ENCODE results near the gene RRP36. TPM values are rescaled to one million over a fixed set of nuclear protein-coding genes. Genes with fewer than 3 reads are reported as not detected.

RRP36 gene
- total RNA-seq, 1 donor from 2014 or later: 89.1 TPM

DNA sequence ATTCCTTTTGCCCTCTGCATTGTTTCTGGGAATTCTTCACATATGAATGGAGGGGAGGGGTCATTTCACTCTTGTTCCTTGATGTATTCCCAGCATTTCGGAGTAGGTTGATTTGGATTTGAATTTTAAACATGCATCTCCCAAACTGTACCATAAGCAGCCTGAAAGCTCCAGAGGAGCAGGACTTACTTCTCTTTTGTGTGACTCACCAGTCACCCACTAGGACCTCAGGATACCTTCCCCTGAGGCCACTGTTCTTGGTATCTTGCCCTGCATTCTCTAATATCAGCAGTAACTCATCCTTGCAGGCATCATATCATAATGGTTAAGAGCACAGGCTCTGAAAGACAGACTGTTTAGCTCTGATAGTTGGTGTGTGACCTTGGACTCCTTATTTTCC, 37.1 kb downstream of the RRP36 start:
- Mint-ChIP-seq H3K27me3 (ENCODE audit: low read depth) (no peaks in the 10 kb centered on the region), H3K27ac (ENCODE audit: unreplicated experiment) (no peak overlapping the region)

GRCh38 chr6:43059168-43060033, 38.0 kb downstream of the RRP36 start, which contains the start of the genes KLC4 and MRPL2:
Gene KLC4, plus strand, starts transcription at chr6:43059631. Its CDS starts 1,705 bp downstream, at chr6:43061336.
Gene MRPL2, minus strand, starts transcription at chr6:43059434. Its CDS starts 53 bp downstream, at chr6:43059381.
- peaks cover 2% of the 10 kb centered on the region for H3K36me3 Mint-ChIP-seq (ENCODE audit: low read depth)
- H3K9me3 Mint-ChIP-seq: no peaks in the 10 kb centered on the region
- peaks cover 28% of the 10 kb centered on the region for H3K4me1 Mint-ChIP-seq
- H3K4me3 Mint-ChIP-seq: peak within 1 kb of the TSS; percentile 99
- DNase-seq (ENCODE audit: low read depth, low spot score): peak; percentile 90
- no peak for TF ChIP-seq CTCF (conservative IDR thresholded peaks at IDR 0.05)
- H3K27ac Mint-ChIP-seq (ENCODE audit: unreplicated experiment): peak within 1 kb of the TSS; percentile 98
- H3K27me3 Mint-ChIP-seq (ENCODE audit: low read depth): no peaks in the 10 kb centered on the region

More for the DNA sequence above, 37.1 kb downstream of the RRP36 start:
- no peak for TF ChIP-seq CTCF (conservative IDR thresholded peaks at IDR 0.05)
- Mint-ChIP-seq H3K4me1 (peaks cover 36% of the 10 kb centered on the region), H3K9me3 (no peaks in the 10 kb centered on the region), H3K36me3 (ENCODE audit: low read depth) (peaks cover 4% of the 10 kb centered on the region), H3K4me3 (peak overlapping the region; percentile 99)
- no peak for DNase-seq (ENCODE audit: low read depth, low spot score)

GRCh38 chr6:43060034-43060754, 38.8 kb downstream of the RRP36 start:
- DNase-seq (ENCODE audit: low read depth, low spot score): no peak
- H3K4me3 Mint-ChIP-seq: peak overlapping the region; percentile 99
- peaks cover 28% of the 10 kb centered on the region for H3K4me1 Mint-ChIP-seq
- peaks cover 2% of the 10 kb centered on the region for H3K36me3 Mint-ChIP-seq (ENCODE audit: low read depth)
- no peaks in the 10 kb centered on the region for H3K27me3 Mint-ChIP-seq (ENCODE audit: low read depth)
- H3K9me3 Mint-ChIP-seq: no peaks in the 10 kb centered on the region
- no peak for TF ChIP-seq CTCF (conservative IDR thresholded peaks at IDR 0.05)
- peak overlapping the region; percentile 98 for H3K27ac Mint-ChIP-seq (ENCODE audit: unreplicated experiment)

DNA sequence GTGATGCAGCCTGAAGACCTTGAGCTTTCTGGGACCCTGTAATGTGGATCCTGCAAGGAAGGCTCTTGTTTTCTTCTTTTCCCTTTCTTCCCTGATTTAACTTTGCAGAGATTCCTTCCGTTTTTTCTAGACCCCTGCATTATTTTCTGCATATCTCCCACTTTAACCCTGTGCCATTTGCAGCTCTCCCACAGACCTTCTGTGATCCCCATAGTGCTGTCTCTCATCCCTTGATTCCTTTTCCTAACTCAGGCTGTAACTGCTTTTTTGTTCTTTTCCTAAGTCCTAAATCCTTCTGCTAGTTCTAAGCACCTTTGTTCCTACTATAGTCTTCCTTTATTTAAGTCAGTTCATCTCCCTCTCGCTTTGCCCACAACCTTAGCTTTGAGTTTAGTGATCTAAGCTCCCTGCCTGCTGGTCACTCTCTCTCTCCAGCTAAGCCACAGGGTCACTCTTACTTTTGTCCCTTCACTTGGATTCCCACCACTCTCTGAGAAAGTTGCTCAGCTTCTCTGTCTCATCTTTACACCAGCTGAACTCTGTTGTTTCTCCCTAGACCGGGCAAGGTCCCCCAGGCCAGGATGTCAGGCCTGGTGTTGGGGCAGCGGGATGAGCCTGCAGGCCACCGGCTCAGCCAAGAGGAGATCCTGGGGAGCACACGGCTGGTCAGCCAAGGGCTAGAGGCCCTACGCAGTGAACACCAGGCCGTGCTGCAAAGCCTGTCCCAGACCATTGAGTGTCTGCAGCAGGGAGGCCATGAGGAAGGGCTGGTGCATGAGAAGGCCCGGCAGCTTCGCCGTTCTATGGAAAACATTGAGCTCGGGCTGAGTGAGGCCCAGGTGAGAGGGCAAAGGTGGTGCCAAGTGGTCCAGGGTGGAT, 39.6 kb downstream of the RRP36 start:
- Mint-ChIP-seq H3K36me3 (ENCODE audit: low read depth) (peaks cover 2% of the 10 kb centered on the region), H3K9me3 (no peaks in the 10 kb centered on the region), H3K4me3 (peak overlapping the region; percentile 99), H3K27ac (ENCODE audit: unreplicated experiment) (peak overlapping the region; percentile 52), H3K27me3 (ENCODE audit: low read depth) (no peaks in the 10 kb centered on the region), H3K4me1 (peaks cover 28% of the 10 kb centered on the region)
- TF ChIP-seq CTCF (conservative IDR thresholded peaks at IDR 0.05): no peak
- DNase-seq (ENCODE audit: low read depth, low spot score): no peak

GRCh38 chr6:43061861-43062260, 40.4 kb downstream of the RRP36 start:
- no peak overlapping the region for H3K27ac Mint-ChIP-seq (ENCODE audit: unreplicated experiment)
- H3K4me3 Mint-ChIP-seq: peak overlapping the region; percentile 99

More at GRCh38 chr6:43061861-43062260, 40.4 kb downstream of the RRP36 start:
- no peaks in the 10 kb centered on the region for H3K36me3 Mint-ChIP-seq (ENCODE audit: low read depth)
- H3K4me1 Mint-ChIP-seq: peaks cover 28% of the 10 kb centered on the region
- TF ChIP-seq CTCF (conservative IDR thresholded peaks at IDR 0.05): no peak
- no peaks in the 10 kb centered on the region for H3K9me3 Mint-ChIP-seq
- H3K27me3 Mint-ChIP-seq (ENCODE audit: low read depth): no peaks in the 10 kb centered on the region
- DNase-seq (ENCODE audit: low read depth, low spot score): no peak
